CD4-positive, alpha-beta T cell (primary cell): ENCODE results near the gene GAREM1. TPM values are rescaled to one million over a fixed set of nuclear protein-coding genes. Genes with fewer than 3 reads are reported as not detected.

ENCODE experiments used
- ATAC-seq: fragments of 200-7000 bp; cut with Tn5 transposase; one replicate; pipeline ENCODE4 v1.10.0; 2022; ENCODE audit warnings: mild to moderate bottlenecking; ENCODE audit not compliant: poor library complexity
- CTCF ChIA-PET: fragments of 350-600 bp; sonication (Branson Sonifier 250); formaldehyde crosslinking; loops from one replicate; lab custom pipeline; 2021; ENCODE audit warnings: antibody characterized with exemption, inconsistent platforms; lab: Charles Lee
- POLR2A ChIA-PET: fragments of 350-600 bp; sonication (Branson Sonifier 250); formaldehyde crosslinking; loops from one replicate; lab custom pipeline; 2021; ENCODE audit warnings: antibody characterized with exemption, inconsistent platforms; lab: Charles Lee
- DNase-seq, 14 experiments: peaks; one replicate each; pipeline ENCODE4 v3.0.0-alpha.2; 2013 to 2020; ENCODE audit warnings: mixed read lengths in 2 of 14
- H3K27ac ChIP-seq, 2 donors: one replicate each; pipeline versions ENCODE4 v1.5.1 to v1.7.0; 2013; ENCODE audit warnings: low read length in 2 of 2, low read depth in 1 of 2, mild to moderate bottlenecking in 1 of 2
- H3K27me3 ChIP-seq, 2 experiments: 1 replicate in 1 of 2; 2 replicates in 1 of 2; pipeline versions ENCODE4 v1.6.1 to v1.7.0; 2013; ENCODE audit warnings: low read length in 2 of 2, control low read depth in 1 of 2, mild to moderate bottlenecking in 1 of 2, moderate library complexity in 1 of 2; ENCODE audit not compliant: insufficient read depth in 2 of 2, control insufficient read depth in 1 of 2
- H3K36me3 ChIP-seq: one replicate; pipeline ENCODE4 v1.6.1; 2013; ENCODE audit warnings: low read length, control low read depth; ENCODE audit not compliant: insufficient read depth
- H3K4me1 ChIP-seq: one replicate; pipeline ENCODE4 v1.6.1; 2013; ENCODE audit warnings: low read length, control low read depth; ENCODE audit not compliant: insufficient read depth
- H3K4me3 ChIP-seq: one replicate; pipeline ENCODE4 v1.5.1; 2013; ENCODE audit warnings: mild to moderate bottlenecking, low read length, moderate library complexity
- H3K9me3 ChIP-seq, 2 experiments: 1 replicate in 1 of 2; 2 replicates in 1 of 2; pipeline versions ENCODE4 v1.6.1 to v1.7.0; 2013; ENCODE audit warnings: low read length in 2 of 2, mild to moderate bottlenecking in 2 of 2, control low read depth in 1 of 2, moderate library complexity in 1 of 2; ENCODE audit not compliant: control insufficient read depth in 1 of 2, insufficient read depth in 1 of 2
- H3K27ac Mint-ChIP-seq: one replicate; pipeline ENCODE4 v1.8.0; 2020; ENCODE audit warnings: mixed read lengths
- H3K27me3 Mint-ChIP-seq: one replicate; pipeline ENCODE4 v1.8.0; 2021; ENCODE audit warnings: mixed read lengths
- H3K36me3 Mint-ChIP-seq: one replicate; pipeline ENCODE4 v1.8.0; 2021; ENCODE audit warnings: low read depth, mixed read lengths
- H3K4me1 Mint-ChIP-seq: one replicate; pipeline ENCODE4 v1.8.0; 2021; ENCODE audit warnings: low read depth, mixed read lengths
- H3K4me3 Mint-ChIP-seq: one replicate; pipeline ENCODE4 v1.8.0; 2020; ENCODE audit warnings: mild to moderate bottlenecking, mixed read lengths
- H3K9me3 Mint-ChIP-seq: one replicate; pipeline ENCODE4 v1.8.0; 2020; ENCODE audit warnings: mixed read lengths
- intact Hi-C, 2 experiments: fragments of 100-400 bp; cut with DNase I in 1 of 2; cut with micrococcal nuclease in 1 of 2; formaldehyde crosslinking; loops; one replicate each; pipeline versions ENCODE4 v1.15.1 to v1.9.0; 2023 to 2025; cut with DNase I, micrococcal nuclease
- total RNA-seq, 174 experiments: library from RNA in 2 of 174; stranded (reverse) in 2 of 174; gene quantifications; one replicate each; pipeline ENCODE4 v1.2.3 and lab custom pipeline; 2021 to 2026
- TF ChIP-seq, protein P1 (sequence below): fragments of 200-600 bp; IDR thresholded peaks from one replicate; pipeline ENCODE4 v1.8.0; 2022; ENCODE audit warnings: antibody characterized with exemption, mild to moderate bottlenecking

GAREM1 gene
- total RNA-seq, 2 experiments from 2014 or later = 0.14 to 0.34 TPM

DNA sequence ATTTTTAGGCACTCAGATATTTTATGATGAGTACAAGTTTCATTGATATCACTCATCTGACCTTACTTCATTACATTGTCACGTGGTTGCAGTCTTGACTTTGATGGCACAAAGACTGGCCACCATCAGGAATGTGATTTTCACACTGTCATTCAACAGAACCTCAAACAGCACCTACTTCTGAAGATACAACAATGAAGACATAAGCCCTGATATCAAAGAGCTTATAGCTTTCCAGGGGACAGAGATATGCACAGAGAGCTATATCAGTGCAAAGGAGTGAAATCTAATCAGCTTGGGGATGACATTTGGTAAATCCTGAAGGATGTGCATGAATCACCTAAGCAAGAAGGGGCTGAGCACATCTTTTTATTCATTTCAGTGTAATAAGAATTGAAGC is 208.6 kb downstream of the GAREM1 start:
- no peak for DNase-seq
- Mint-ChIP-seq H3K27ac (no peak overlapping the region), H3K36me3 (no peaks in the 10 kb centered on the region), H3K9me3 (no peaks in the 10 kb centered on the region), H3K27me3 (peaks cover 36% of the 10 kb centered on the region), H3K4me1 (no peaks in the 10 kb centered on the region), H3K4me3 (no peak overlapping the region)
- H3K4me1 ChIP-seq = no peaks in the 10 kb centered on the region
- ATAC-seq = no peak
- TF ChIP-seq, protein P1, sequence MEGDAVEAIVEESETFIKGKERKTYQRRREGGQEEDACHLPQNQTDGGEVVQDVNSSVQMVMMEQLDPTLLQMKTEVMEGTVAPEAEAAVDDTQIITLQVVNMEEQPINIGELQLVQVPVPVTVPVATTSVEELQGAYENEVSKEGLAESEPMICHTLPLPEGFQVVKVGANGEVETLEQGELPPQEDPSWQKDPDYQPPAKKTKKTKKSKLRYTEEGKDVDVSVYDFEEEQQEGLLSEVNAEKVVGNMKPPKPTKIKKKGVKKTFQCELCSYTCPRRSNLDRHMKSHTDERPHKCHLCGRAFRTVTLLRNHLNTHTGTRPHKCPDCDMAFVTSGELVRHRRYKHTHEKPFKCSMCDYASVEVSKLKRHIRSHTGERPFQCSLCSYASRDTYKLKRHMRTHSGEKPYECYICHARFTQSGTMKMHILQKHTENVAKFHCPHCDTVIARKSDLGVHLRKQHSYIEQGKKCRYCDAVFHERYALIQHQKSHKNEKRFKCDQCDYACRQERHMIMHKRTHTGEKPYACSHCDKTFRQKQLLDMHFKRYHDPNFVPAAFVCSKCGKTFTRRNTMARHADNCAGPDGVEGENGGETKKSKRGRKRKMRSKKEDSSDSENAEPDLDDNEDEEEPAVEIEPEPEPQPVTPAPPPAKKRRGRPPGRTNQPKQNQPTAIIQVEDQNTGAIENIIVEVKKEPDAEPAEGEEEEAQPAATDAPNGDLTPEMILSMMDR = no peak
- ChIA-PET CTCF (no interaction called here), POLR2A (no interaction called here)
- H3K27me3 ChIP-seq = no peaks in the 10 kb centered on the region
- intact Hi-C loops = loop anchor here in 1 of 2 experiments (10.0 kb wide), 1 partner anchor 97 kb away; no protein-coding TSS in a partner anchor
- H3K36me3 ChIP-seq = no peaks in the 10 kb centered on the region
- H3K4me3 ChIP-seq = no peak overlapping the region
- peaks cover 0 to 3% of the 10 kb centered on the region in 2 experiments for H3K9me3 ChIP-seq
- H3K27ac ChIP-seq = no peak overlapping the region

DNA sequence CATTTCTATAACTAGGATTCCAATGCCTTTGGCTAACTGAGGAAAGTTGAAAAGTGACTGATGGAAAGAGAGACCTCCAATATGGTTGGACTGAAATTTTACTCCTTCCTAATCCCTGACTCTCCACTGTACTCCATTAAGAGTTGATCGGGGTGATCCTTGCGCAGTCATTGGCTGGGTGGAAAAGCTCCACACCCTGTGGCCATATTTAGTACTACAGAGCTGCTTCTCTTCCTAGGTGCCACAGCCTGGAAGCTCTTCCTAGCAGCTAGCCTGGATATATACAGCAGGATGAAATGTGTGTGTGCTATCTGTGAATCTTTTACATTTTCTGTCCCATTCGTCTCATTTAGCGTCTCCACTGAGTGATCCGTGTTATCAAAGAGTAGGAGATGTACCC is 209.7 kb downstream of the GAREM1 start:
- TF ChIP-seq, protein P1 = no peak
- DNase-seq = no peak
- no peak overlapping the region for H3K4me3 Mint-ChIP-seq
- no peak for ATAC-seq
- H3K9me3 Mint-ChIP-seq = no peaks in the 10 kb centered on the region
- ChIA-PET POLR2A (no interaction called here), CTCF (no interaction called here)
- peaks cover 38% of the 10 kb centered on the region for H3K27me3 Mint-ChIP-seq
- Histone ChIP-seq H3K27me3 (no peaks in the 10 kb centered on the region), H3K36me3 (no peaks in the 10 kb centered on the region), H3K27ac (no peak overlapping the region), H3K4me1 (no peaks in the 10 kb centered on the region), H3K4me3 (no peak overlapping the region), H3K9me3 (peaks cover 0 to 3% of the 10 kb centered on the region in 2 experiments)
- H3K4me1 Mint-ChIP-seq = no peaks in the 10 kb centered on the region
- intact Hi-C loops = loop anchor here in 1 of 2 experiments (10.0 kb wide), 1 partner anchor 96 kb away; no protein-coding TSS in a partner anchor
- no peak overlapping the region for H3K27ac Mint-ChIP-seq
- H3K36me3 Mint-ChIP-seq = no peaks in the 10 kb centered on the region

DNA sequence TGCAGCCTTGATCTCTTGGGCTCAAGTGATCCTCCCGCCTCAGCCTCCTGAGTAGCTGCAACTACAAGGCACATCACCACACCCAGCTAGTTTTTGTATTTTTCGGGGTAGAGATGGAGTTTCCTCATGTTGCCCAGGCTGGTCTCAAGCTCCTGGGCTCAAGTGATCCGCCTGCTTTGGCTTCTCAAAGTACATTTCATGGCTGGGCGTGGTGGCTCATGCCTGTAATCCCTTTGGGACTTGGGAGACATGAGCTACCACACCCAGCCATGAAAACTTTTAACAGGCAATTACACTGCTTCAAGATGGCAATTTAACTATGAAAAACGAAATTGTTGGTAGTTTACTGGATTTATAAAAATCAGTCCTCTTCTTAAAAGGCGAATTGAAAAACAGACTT is 211.1 kb downstream of the GAREM1 start:
- POLR2A ChIA-PET = no interaction called here
- Mint-ChIP-seq H3K9me3 (no peaks in the 10 kb centered on the region), H3K4me3 (no peak overlapping the region), H3K36me3 (no peaks in the 10 kb centered on the region), H3K27ac (no peak overlapping the region), H3K4me1 (no peaks in the 10 kb centered on the region), H3K27me3 (peaks cover 33% of the 10 kb centered on the region)
- Histone ChIP-seq H3K27me3 (no peaks in the 10 kb centered on the region), H3K36me3 (no peaks in the 10 kb centered on the region), H3K9me3 (peaks cover 0 to 3% of the 10 kb centered on the region in 2 experiments), H3K27ac (no peak overlapping the region), H3K4me3 (no peak overlapping the region), H3K4me1 (no peaks in the 10 kb centered on the region)
- no peak for ATAC-seq
- no peak for DNase-seq
- intact Hi-C loops = no loop called here
- CTCF ChIA-PET = no interaction called here
- TF ChIP-seq, protein P1 = no peak
